Skin epidermis (tissue), 12 donors: ENCODE measurements around the gene SRPX.

Experiments
- H3K27ac ChIP-seq, 21 experiments: fragments of 200-600 bp; sonication (generic) in 11 of 21; one replicate each; pipeline ENCODE4 v1.5.0; 2020; ENCODE audit warnings: mild to moderate bottlenecking in 3 of 21, inconsistent platforms in 2 of 21, moderate library complexity in 2 of 21
- H3K4me3 ChIP-seq, 7 experiments: fragments of 200-600 bp; sonication (generic) in 2 of 7; one replicate each; pipeline ENCODE4 v1.5.0; 2020; ENCODE audit warnings: inconsistent platforms in 2 of 7, mild to moderate bottlenecking in 2 of 7, moderate library complexity in 1 of 7

Gene SRPX

DNA sequence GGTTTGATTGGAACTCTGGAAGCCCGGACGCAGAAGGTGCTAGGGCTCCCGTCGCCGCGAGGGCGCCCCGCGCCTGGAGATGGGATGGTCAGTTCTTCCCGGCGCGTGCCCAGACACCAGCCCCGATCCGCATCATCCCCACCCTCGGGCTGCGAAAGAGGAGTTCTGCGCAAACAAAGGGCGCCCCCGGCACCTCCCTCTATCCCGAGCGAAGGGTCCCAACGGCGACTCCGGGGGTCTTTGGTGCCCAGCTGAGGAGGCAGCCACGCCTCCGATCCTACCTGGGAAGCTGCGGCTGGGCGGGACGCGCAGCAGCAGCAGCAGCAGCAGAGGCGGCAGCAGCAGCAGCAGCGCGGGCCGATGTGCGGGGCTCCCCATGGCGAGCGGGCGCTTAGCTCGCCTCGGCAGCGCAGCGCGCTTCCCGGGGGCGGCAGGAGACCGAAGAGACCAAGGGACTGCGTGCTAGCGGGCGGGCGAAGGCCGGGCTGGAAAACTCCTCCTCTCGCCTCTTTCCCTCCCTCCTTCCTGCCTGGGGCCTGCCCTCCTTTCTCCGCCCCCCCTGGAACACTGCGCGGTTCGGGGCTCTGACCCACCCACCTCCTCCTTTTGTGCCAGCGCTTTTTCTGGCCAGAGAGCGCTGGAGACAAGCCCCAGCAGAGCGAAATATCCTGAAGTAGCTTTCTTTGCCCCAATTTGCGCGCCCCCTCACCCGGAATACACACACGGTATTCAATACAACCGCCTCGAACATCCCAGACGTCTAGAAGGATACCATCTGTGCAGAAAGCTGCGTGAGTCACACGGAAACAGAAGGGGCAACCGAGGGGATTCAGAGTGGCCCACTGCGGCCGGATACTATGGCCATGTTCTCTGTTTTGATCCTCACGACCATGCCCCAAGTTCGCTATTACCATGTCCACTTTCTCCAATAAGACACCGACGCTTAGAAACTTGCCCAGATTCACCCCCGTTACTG lies at the start of gene SRPX:
Gene SRPX (minus strand): TSS at position 457 of the 976 bp plus-strand sequence. CDS start 79 bp downstream, at position 378.
- peak within 1 kb of the TSS; percentile 31 to 48 (median 42) for H3K4me3 ChIP-seq
- H3K27ac ChIP-seq, result peak within 1 kb of the TSS in 10 of 21 experiments; percentile 14 to 70 (median 38)

GRCh38 chrX:38268011-38268410 lies 47.3 kb upstream of the SRPX start:
- no peak overlapping the region for H3K4me3 ChIP-seq

DNA sequence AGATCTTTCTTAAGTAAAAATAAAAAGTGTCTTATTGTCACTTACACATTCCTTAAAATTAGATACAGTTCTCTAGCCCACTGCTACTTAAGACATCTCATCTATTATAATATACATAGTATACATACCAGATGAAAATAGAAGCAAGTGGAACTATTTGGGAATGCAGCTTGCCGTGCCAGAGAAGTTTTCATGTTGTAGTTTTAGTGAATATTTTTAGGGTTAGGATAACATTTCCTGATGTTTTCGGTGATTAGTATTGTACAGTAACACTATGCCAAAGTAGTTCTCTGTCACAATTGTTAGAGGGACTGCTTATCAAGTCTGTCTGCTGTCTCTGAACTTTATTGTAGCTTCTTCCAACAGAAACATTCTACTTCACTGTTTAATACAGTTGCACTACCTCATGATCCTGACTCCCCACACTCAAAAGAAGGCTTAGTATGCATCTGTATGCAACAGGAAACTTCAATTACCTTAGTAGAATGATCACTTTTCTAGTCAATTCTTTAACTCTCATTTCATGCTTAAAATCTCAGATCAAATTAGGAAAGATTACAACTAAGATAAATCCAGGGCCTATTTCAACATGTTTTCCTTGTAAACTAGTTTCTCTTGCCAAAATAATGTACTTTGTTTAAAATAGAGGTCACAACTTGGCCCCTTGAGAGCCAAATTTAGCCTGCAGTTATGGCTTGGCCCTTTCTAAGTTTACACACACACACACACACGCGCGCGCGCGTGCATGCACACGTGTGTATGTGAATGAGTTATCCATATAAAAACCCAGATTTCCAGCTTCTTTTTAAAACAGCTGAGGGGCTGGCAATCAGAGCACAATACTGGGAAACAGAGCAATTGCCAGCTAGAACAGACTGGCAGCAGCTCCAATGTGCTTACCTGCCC lies 42.3 kb upstream of the SRPX start:
- Histone ChIP-seq H3K4me3 (no peak overlapping the region), H3K27ac (no peak overlapping the region)

More at GRCh38 chrX:38268011-38268410, 47.3 kb upstream of the SRPX start:
- no peak overlapping the region for H3K27ac ChIP-seq

DNA sequence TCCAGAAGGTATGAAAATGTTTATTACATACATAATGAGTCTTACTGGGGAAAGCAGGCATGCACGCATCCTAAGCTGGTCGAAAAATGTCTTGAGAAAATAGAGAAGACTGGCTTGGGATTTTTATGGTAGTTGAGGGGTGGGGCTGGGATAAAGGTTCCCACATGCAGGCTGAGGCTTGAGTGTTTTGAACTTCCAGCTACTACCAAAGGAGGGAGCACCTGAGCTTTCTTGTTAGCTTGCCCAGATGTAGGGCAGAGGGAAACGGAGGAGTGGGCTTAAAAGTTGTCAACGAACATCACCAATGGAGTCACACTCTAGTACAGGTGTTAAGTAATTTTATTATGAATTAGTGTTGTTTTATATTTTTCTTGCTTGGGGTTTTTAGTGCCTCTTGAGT lies 39.6 kb upstream of the SRPX start:
- H3K27ac ChIP-seq, result no peak overlapping the region

GRCh38 chrX:38256019-38256418 lies 35.3 kb upstream of the SRPX start:
- Histone ChIP-seq H3K27ac (no peak overlapping the region), H3K4me3 (no peak overlapping the region)

More for the DNA sequence above, 39.6 kb upstream of the SRPX start:
- H3K4me3 ChIP-seq, result no peak overlapping the region

DNA sequence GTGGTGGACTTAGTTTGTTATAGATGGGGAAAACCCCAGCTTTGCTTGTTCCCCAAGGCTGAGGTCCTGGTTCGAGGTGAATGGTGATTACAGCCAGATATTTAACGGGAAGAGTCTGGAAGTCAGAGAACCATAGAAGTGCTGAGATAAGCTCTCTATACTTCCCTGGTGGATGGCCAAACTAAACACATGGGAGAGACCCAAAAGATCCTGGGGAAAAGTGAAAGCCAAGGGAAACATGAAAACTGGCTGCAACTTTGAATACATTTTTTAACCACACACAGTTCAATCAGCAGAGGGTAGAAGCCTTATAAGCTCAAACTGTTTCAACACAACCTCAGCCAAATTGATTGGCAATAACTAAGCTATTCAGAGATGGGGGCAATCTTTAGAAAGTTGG lies 29.3 kb upstream of the SRPX start:
- Histone ChIP-seq H3K27ac (no peak overlapping the region), H3K4me3 (no peak overlapping the region)

- H3K27ac ChIP-seq, result no peak overlapping the region
- H3K4me3 ChIP-seq, result no peak overlapping the region
Measured at GRCh38 chrX:38247051-38247450, 26.4 kb upstream of the SRPX start.

- H3K4me3 ChIP-seq, result no peak overlapping the region
- H3K27ac ChIP-seq, result no peak overlapping the region
Measured at GRCh38 chrX:38240541-38240940, 19.9 kb upstream of the SRPX start.

GRCh38 chrX:38236901-38237615 lies 16.4 kb upstream of the SRPX start:
- no peak overlapping the region for H3K27ac ChIP-seq
- no peak overlapping the region for H3K4me3 ChIP-seq

- Histone ChIP-seq H3K27ac (peak overlapping the region in 1 of 21 experiments; percentile 7), H3K4me3 (no peak overlapping the region)
Measured at GRCh38 chrX:38233891-38234667, 13.4 kb upstream of the SRPX start.

DNA sequence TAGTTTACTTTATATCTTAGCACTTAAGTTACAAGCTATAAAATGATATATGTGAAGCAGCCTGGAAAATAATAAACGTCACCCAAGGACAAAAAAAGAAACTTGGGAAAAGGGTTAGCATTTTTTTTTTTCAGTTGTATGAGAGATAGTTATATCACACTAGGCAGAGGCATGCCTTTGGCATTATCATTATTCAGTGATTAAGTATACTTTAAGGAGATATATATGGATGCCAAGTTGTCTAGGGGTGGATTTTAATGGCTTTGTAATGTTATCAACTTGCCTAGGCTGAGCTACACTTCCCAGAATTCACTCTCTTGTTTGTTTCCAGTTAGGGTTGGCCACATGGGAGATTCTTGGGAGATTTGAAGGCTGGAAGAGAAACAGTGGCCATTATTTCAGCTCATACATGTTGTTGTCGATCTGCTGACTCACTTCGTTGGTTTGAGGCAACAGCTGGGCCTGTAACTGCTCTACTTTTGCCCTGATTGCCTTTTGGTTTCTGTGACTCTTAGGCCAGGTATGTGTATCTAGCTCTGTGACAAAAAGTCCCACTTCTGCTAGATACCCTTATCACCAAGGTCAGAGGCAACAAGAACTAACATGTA lies 11.5 kb upstream of the SRPX start:
- peak overlapping the region in 1 of 21 experiments; percentile 14 for H3K27ac ChIP-seq
- H3K4me3 ChIP-seq, result no peak overlapping the region

DNA sequence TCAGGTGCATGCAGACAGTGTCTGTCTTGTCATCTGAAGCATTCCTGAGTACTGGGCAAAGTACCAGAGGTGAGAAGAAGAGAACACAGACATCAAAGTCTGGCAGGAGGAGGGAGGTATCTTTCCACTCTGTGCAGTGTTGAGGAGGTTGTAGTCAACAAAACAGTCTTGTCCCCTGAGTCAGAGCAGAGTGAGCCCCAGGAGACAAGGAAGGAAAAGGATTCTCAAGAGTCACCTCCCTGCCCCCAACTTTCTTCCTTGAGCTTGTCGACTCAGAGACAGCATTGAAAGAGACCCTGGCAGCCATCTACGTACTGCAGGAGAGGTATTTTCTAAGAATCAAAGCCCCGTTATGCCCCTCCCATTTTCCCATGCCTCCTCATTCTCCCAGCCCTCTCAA lies 4.4 kb upstream of the SRPX start:
- Histone ChIP-seq H3K27ac (no peak overlapping the region), H3K4me3 (no peak overlapping the region)

GRCh38 chrX:38224160-38224559 lies 3.5 kb upstream of the SRPX start:
- Histone ChIP-seq H3K27ac (no peak overlapping the region), H3K4me3 (no peak overlapping the region)

DNA sequence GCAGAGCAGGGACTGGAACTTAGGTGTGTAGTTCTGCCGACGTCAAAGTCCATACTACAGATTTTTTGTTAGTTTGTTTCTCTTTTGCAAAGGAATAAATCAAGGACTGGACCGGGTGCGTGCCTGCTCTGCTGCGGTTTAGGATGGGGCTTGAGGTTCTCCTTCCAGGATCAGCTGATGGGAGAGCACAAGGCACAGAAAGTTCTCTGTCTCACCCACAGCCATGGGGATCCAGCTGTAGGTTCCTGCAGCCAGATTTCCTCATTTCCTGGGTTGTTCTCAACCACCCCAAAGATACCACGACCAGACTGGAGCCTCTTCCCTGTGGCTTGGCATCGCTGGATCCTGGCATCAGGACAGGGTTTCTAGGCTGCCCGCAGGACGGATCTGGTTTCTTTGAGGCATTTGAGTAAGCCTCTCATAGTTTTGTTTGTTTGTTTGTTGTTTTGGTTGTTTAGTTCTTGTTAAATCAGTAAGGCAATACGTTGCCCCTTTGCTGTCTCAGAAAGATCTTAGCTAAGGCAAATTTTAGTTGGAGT lies 789 bp upstream of the SRPX start:
- peak overlapping the region in 1 of 7 experiments; percentile 42 for H3K4me3 ChIP-seq
- no peak overlapping the region for H3K27ac ChIP-seq

DNA sequence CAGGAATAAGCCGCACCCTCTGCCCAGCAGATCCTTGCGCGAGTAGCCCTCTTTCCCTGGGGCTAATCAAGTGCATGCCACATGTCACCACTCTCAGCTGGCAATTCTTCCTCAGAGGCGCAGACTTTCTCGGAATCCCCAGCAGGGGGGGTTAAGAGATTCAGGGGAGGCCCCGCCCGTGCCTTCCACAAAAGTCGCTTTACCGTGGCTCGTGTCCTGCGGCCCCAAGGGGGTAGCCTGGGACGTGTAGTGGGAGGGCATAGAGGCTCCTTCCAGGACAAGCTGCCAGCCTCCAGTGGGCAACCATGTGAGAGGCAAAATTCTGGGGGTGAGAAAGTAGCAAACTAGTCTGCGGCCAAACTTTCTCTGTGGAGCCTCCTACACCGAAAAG lies 652 bp downstream of the SRPX start:
- H3K27ac ChIP-seq, result peak overlapping the region in 9 of 21 experiments; percentile 14 to 70 (median 39)
- peak overlapping the region; percentile 31 to 48 (median 42) for H3K4me3 ChIP-seq

DNA sequence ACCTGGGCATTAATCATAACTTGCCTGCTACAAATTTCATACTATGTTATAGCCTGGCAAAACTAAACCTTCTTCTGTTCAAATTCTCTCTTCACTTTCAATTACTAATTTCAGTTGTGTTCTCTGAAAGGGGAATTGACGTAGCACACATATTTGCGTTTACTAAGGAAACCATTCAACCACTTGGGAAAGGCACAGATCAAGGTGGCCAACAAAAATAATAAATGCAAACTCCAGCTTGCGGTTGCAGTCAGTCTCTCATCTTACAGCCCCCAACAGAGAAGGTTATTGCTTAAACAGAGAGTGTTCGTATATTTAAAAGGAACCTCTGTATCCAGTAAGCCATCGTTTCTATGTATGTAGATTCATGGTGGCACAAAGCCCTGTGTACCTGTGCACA lies 4.0 kb downstream of the SRPX start:
- no peak overlapping the region for H3K4me3 ChIP-seq

GRCh38 chrX:38214551-38215531 lies 5.8 kb downstream of the SRPX start:
- Histone ChIP-seq H3K27ac (peak overlapping the region in 1 of 21 experiments; percentile 43), H3K4me3 (no peak overlapping the region)

More for the DNA sequence above, 4.0 kb downstream of the SRPX start:
- no peak overlapping the region for H3K27ac ChIP-seq
